ENCODE measurements around the gene IGSF21.
"Not testable (repeated sequence)": the region's sequence is repeated elsewhere in the genome, so short reads cannot be mapped to it uniquely, and the experiment has no call there.

The IGSF21 gene

GRCh38 chr1:18340158-18340764 lies 232.7 kb downstream of the IGSF21 start:
- DNase-seq, result no peak

- DNase-seq, result no peak
Observed at GRCh38 chr1:18340787-18341186, 233.2 kb downstream of the IGSF21 start.

GRCh38 chr1:18341291-18342069 lies 233.9 kb downstream of the IGSF21 start:
- no peak for DNase-seq

DNA sequence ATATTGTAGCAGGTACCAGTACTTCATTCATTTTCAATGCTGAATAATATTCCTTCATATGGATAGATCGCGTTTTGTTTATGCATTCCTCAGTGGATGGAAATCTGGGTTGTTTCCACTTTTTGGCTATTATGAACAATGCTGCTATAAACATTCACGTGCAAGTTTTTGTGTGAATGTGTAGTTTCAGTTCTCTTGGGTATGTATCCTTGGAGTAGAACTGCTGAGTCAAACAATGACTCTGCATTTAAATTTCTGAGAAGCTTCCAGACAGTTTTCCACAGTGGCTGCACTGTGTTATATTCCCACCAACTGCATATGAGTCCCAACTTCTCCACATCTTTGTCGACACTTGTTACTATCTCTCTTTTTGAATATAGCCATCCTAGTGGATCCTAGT lies 235.1 kb downstream of the IGSF21 start:
- DNase-seq, result no peak

DNA sequence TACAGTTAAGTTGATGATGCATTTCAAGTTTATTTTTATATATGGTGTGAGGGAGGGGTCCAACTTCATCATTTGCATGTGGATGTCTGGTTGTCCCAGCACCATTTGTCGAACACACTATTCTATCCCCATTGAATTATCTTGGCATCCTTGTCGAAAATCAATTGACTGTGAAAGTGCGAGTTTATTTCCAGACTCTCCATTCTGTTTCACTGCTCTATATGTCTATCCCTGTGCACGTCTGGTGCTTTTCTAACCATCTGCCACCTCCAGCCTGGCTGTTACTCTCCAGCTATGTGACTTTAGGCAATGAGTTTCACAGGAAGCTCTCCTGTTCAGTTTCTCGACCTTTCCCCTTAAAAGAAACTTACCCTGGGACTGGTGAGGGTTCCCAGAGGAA lies 236.0 kb downstream of the IGSF21 start:
- DNase-seq, result no peak

- peak; percentile 53 for DNase-seq
Observed at GRCh38 chr1:18344755-18345154, 237.2 kb downstream of the IGSF21 start.

DNA sequence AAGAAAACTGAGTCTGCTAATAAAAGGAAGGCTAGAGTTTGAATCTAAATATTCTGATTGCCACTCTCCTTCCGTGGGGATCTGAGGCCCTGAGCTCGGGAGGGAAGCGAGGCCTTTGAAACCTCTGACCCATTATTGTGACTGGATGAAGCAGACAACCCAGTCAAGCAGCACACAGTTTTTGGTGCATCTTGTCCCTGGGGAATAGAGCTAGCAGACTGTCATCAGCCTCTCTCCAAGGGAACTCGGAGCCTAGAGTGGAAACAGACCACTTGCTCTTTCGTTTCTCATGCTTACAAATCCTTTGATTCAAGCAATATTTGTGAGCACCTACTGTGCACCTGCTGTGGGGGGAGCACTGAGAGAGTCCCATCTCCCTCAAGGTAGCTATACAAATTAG lies 240.0 kb downstream of the IGSF21 start:
- no peak for DNase-seq

GRCh38 chr1:18348354-18348753 lies 240.8 kb downstream of the IGSF21 start:
- DNase-seq, result no peak

GRCh38 chr1:18350747-18351146 lies 243.1 kb downstream of the IGSF21 start:
- DNase-seq, result no peak

DNA sequence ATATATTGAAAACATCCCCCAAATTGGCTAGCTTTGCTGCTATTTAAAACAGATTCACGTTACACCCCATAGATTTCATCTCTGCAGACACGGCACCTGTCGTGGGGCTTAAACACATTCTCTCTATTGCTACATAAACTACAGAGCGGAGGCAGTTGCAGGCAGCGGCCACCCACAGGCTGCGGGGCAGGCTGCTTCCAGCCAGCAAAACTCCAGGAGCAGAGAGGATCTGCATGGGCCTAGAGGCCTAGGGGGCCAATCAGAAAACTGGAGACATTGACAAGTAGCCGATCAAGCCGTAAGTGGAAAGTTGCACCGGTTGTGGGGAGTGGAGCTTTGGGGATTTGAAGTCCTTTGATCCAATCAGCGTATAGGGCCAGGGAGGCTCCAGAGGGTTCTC lies 244.1 kb downstream of the IGSF21 start:
- no peak for DNase-seq

GRCh38 chr1:18352636-18353265 lies 245.2 kb downstream of the IGSF21 start:
- no peak for DNase-seq

DNA sequence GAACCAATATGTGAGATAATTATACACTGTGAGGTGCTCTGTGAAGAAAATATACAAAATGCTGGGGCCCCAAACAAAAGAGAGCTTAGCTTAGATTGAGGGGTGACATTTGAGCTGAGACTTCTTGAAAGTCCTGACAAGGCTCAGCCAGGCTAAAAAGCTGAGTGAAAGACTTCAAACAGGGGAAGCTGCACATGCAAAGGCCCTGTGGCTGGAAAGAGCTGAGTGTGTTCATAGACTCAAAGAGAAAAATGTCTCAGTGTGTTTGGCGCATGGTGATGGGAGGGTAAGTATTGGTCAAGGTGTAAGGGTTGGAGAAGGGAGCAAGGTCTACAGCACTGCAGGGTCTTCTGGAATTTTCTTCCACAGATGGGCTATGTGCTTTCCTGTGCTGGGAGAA lies 245.9 kb downstream of the IGSF21 start:
- no peak for DNase-seq

GRCh38 chr1:18353992-18354391 lies 246.4 kb downstream of the IGSF21 start:
- DNase-seq, result no peak

- no peak for DNase-seq
Observed at GRCh38 chr1:18354612-18355011, 247.0 kb downstream of the IGSF21 start.

DNA sequence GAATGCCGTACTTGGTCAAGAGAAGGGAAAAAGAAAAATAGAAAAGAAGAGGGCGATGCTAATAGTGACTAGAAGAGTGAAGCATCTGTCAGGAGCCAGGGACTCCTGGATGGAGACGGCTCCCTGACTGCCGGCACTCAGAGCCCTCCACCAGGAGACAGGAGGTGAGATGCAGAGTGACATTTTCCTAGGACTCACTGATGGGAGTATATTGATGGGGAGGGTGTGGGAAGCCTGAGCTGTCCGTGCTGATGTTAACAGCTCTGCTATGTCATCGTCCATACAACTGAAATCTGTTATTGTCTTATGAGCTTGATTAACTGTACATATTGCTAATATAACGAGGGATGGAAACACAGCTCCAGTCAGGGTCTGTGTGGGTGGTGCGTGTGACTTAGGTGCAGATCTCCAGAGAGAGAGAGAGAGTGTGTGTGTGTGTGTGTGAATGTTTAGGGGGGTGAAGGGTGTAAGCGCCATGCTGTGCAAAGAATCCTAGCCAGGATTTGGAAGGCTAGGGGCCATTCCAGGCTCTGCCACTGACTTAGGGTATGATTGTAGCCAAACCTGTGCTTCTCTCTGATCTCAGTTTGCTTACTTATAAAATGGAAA lies 250.1 kb downstream of the IGSF21 start:
- DNase-seq, result no peak

DNA sequence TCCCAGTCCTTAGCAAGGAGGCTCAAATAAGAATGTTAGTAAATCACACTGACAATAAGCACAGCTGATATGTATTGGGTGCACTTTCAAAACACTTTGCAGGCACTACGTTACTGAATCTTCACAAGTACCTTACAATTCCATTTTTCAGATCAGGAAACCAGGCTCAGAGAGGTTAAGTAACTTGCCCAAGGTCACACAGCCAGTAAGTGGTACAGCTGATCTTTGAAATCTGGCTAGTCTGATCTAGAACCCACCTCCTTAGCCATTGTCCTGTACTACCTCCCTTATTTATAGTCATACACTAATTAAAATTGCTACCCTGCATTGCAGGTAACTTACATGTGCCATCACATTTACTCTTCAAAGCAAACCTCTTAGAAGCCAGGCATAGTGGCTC lies 251.0 kb downstream of the IGSF21 start:
- no peak for DNase-seq

DNA sequence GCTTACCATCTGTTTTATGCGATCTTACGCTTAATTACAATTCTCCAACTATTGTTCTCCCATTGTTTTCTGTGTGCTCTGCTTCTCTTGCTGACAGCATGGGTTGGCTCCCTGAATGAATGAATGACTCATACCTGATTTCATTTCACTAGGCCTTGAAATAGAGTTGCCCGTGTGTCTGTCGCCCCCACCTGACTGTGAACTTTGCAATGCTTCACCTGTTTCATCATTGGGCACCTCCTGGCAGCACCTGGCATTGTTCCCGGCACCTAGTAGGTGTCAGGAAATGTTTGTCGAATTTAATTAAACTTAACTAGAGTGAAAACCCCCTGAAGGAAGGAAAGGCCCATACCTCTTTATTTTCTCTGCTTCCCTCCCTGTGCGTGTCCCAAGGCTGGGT lies 252.7 kb downstream of the IGSF21 start:
- DNase-seq, result no peak

DNA sequence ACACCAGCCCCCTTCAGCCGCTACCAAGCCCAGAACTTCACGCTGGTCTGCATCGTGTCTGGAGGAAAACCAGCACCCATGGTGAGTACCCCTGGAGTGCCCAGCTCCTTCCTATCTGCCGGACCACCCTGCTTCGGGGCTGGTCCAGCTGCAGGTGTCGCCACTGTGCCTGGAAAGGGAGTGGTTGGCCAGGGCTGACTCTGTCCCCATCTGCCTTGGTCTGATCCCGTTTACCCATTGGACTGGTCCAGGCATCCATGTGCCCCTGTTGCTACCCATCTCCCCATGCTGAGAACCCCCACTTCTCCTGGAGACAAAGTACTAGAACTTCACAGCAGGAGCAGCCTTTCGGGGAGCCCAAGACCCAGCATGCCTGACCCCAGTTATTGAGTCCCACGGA lies 254.6 kb downstream of the IGSF21 start:
- no peak for DNase-seq

- no peak for DNase-seq
Observed at GRCh38 chr1:18363436-18363835, 255.8 kb downstream of the IGSF21 start.

- no peak for DNase-seq
Observed at GRCh38 chr1:18365099-18365705, 257.6 kb downstream of the IGSF21 start.

DNA sequence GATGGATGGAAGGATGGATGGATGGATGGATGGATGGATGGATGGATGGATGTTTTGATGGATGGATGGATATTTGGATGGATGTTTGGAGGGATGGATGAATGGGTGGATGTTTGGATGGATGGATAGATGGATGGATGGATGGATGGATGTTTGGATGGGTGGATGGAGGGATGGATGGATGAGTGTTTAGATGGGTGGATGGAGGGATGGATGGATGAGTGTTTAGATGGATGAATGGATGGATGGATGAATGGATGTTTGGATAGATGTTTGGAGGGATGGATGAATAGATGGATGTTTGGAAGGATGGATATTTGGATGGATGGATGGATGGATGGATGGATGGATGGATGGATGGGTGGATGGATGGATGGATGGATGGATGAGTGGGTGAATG lies 264.9 kb downstream of the IGSF21 start:
- DNase-seq, result not testable (repeated sequence)

- DNase-seq, result no peak
Observed at GRCh38 chr1:18373151-18373550, 265.6 kb downstream of the IGSF21 start.

DNA sequence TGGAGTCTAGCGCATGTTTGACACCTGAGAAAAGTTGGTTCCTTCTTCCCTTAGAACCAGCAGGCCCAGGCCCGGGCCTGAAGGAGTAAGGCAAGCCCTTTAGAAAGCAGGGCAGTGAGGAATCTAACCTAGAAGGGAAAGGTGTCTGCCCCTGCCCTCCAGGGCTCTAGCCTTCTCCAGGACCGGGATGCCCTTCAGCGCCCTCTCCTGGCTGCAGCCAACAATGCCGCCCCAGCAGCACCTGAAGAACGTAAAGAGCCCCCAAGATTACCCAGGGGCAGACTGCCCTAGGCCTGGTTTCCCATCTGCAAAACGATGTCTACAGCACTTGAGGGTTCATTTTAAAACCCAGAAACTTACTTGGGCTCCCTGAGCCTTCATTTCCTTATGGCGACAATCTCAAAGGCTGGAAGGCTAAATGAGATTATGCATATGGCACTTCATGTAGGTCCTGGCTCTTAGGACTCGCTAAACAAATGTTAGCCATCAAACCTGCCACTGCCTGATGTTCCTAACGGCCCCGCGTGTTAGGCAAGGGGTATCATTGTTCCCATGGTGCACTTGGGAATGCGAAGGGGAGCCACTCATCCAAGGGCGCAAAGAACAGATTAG lies 266.4 kb downstream of the IGSF21 start:
- DNase-seq, result no peak

Data from retina (tissue), 1 donor.